Endothelial cell of umbilical vein (primary cell): Measurements from ENCODE around the gene TRIM58. TPM values are rescaled to one million over a fixed set of nuclear protein-coding genes. Genes with fewer than 3 reads are reported as not detected.

Experiments used
- BruUV-seq: library from RNA; stranded (reverse); fragments of 400-500 nt; replicated peaks from 2 replicates; lab custom pipeline; 2021; lab: Mats Ljungman, UMichigan
- CTCF ChIA-PET: fragments of 300-600, 350-600 bp; sonication (Branson Sonifier 250); formaldehyde crosslinking; loops from one replicate; lab custom pipeline; 2021; ENCODE audit warnings: antibody characterized with exemption, inconsistent platforms; lab: Charles Lee
- POLR2A ChIA-PET: fragments of 300-600, 350-600 bp; sonication (Branson Sonifier 250); formaldehyde crosslinking; loops from one replicate; lab custom pipeline; 2021; ENCODE audit warnings: antibody characterized with exemption, inconsistent platforms; lab: Charles Lee
- DNase-seq: peaks from one replicate; pipeline ENCODE4 v3.0.0-alpha.2; 2011; ENCODE audit warnings: low read depth, low spot score
- FAIRE-seq: peaks from 2 replicates; lab custom pipeline; 2011; peaks lifted over from hg19 to GRCh38; lab: Jason Lieb, UNC
- H2AFZ ChIP-seq: 2 replicates; pipeline ENCODE4 v1.6.0; 2012; ENCODE audit warnings: low read depth, low read length, control low read depth, inconsistent platforms
- H3K27ac ChIP-seq: 2 replicates; pipeline ENCODE4 v1.5.1; 2011; ENCODE audit warnings: low read depth, mild to moderate bottlenecking, control low read depth, low read length, moderate library complexity; ENCODE audit not compliant: insufficient read depth
- H3K27me3 ChIP-seq, 2 experiments: 2 replicates each; pipeline versions ENCODE4 v1.6.0 to v1.6.1; 2011; ENCODE audit warnings: low read length in 2 of 2, mixed read lengths in 1 of 2; ENCODE audit not compliant: control insufficient read depth in 2 of 2, insufficient read depth in 2 of 2
- H3K36me3 ChIP-seq, 2 experiments: 2 replicates in 1 of 2; 3 replicates in 1 of 2; pipeline ENCODE4 v1.5.1; 2011; ENCODE audit warnings: low read length in 2 of 2, mild to moderate bottlenecking in 1 of 2, moderate library complexity in 1 of 2; ENCODE audit not compliant: control insufficient read depth in 2 of 2, insufficient read depth in 2 of 2; ENCODE audit errors: extremely low read depth in 1 of 2
- H3K4me1 ChIP-seq: 3 replicates; pipeline ENCODE4 v1.5.1; 2011; ENCODE audit warnings: mild to moderate bottlenecking, low read length; ENCODE audit not compliant: control insufficient read depth, insufficient read depth; ENCODE audit errors: extremely low read depth
- H3K4me2 ChIP-seq: 2 replicates; pipeline ENCODE4 v1.6.1; 2011; ENCODE audit warnings: low read length, control low read depth, mixed read lengths; ENCODE audit not compliant: insufficient read depth
- H3K4me3 ChIP-seq, 3 experiments: fragments of 200-600 bp in 1 of 3; sonication (generic), shearing (Covaris generic) in 1 of 3; replicated peaks in 1 of 3; 2 replicates each; pipeline ENCODE4 v1.5.1; 2011 to 2016; ENCODE audit warnings: control low read depth in 3 of 3, low read length in 3 of 3, mild to moderate bottlenecking in 2 of 3, inconsistent platforms in 1 of 3, low read depth in 1 of 3, moderate library complexity in 1 of 3; ENCODE audit not compliant: insufficient read depth in 1 of 3
- H3K79me2 ChIP-seq: 2 replicates; pipeline ENCODE4 v1.6.0; 2012; ENCODE audit warnings: low read length, inconsistent platforms; ENCODE audit not compliant: control insufficient read depth, insufficient read depth
- H3K9ac ChIP-seq: replicated peaks from 2 replicates; pipeline ENCODE3; 2011; ENCODE audit warnings: low read length, control low read depth; ENCODE audit not compliant: insufficient read depth; ENCODE audit errors: extremely low read depth
- H3K9me1 ChIP-seq: replicated peaks from 3 replicates; pipeline ENCODE4 v1.6.0; 2011; ENCODE audit warnings: mild to moderate bottlenecking, low read length; ENCODE audit not compliant: control insufficient read depth, insufficient read depth; ENCODE audit errors: extremely low read depth
- H3K9me3 ChIP-seq: replicated peaks from 2 replicates; pipeline ENCODE4 v1.5.1; 2012; ENCODE audit warnings: low read length, inconsistent platforms; ENCODE audit not compliant: control insufficient read depth, insufficient read depth
- H4K20me1 ChIP-seq: replicated peaks from 2 replicates; pipeline ENCODE3; 2011; ENCODE audit warnings: mild to moderate bottlenecking, low read length; ENCODE audit not compliant: control insufficient read depth, insufficient read depth; ENCODE audit errors: extremely low read depth
- EZH2 ChIP-seq: IDR thresholded peaks from 2 replicates; pipeline ENCODE4 v1.6.1; 2012; ENCODE audit warnings: borderline replicate concordance, low read depth, mild to moderate bottlenecking, moderate library complexity, low read length, inconsistent platforms; ENCODE audit not compliant: severe bottlenecking
- FOS ChIP-seq: IDR thresholded peaks from 2 replicates; pipeline ENCODE4 v1.6.1; 2011; ENCODE audit warnings: mild to moderate bottlenecking, low read length, moderate library complexity, borderline replicate concordance; ENCODE audit not compliant: insufficient read depth
- GATA2 ChIP-seq: IDR thresholded peaks from 2 replicates; pipeline ENCODE4 v1.7.0; 2011; ENCODE audit warnings: low read depth, mild to moderate bottlenecking, moderate library complexity, mixed read lengths, low read length; ENCODE audit not compliant: insufficient read length, insufficient read depth
- JUN ChIP-seq: IDR thresholded peaks from 2 replicates; pipeline ENCODE4 v1.6.1; 2011; ENCODE audit warnings: borderline replicate concordance, low read depth; ENCODE audit not compliant: insufficient read length, insufficient read depth
- MYC ChIP-seq: IDR thresholded peaks from one replicate; pipeline ENCODE4 v1.6.1; 2011; ENCODE audit warnings: mild to moderate bottlenecking, low read depth, low read length
- POLR2A ChIP-seq: IDR thresholded peaks from 2 replicates; pipeline ENCODE4 v1.6.1; 2012; ENCODE audit warnings: low read depth, mild to moderate bottlenecking, control low read depth, low read length
- POLR2AphosphoS5 ChIP-seq: IDR thresholded peaks from 2 replicates; pipeline ENCODE4 v1.6.1; 2012; ENCODE audit warnings: low read depth, mild to moderate bottlenecking, control low read depth, low read length, moderate library complexity; ENCODE audit not compliant: insufficient read depth
- dilution Hi-C: fragments of 300-500 bp; cut with MboI; formaldehyde crosslinking; loops from one replicate; pipeline ENCODE4 v1.15.0; 2019; ENCODE audit warnings: low sequenced_read_pairs; ENCODE audit not compliant: extremely low pct_ligation_motif_present
- intact Hi-C: fragments of 100-400 bp; cut with micrococcal nuclease; formaldehyde crosslinking; loops from one replicate; pipeline ENCODE4 v1.10.0; 2022
- polyA plus RNA-seq, 4 experiments: library from polyadenylated mRNA; depleted of rRNA in 3 of 4; stranded (reverse) in 3 of 4; unstranded in 1 of 4; fragments of >200 nt; gene quantifications; 2 replicates each; pipeline versions ENCODE4 v1.2.1 to v1.2.3, GENCODE V29; 2011 to 2012; ENCODE audit warnings: missing spikeins in 1 of 4
- total RNA-seq: library from RNA; stranded (reverse); gene quantifications from 2 replicates; pipeline ENCODE4 v1.2.3, GENCODE V29; 2021
- TF ChIP-seq, protein P1 (sequence below), 2 donors: IDR thresholded peaks; 1 replicate in 1 of 2; 2 replicates in 1 of 2; pipeline ENCODE4 v1.5.1; 2011; ENCODE audit warnings: low read length in 2 of 2, mild to moderate bottlenecking in 2 of 2, moderate library complexity in 2 of 2, control low read depth in 1 of 2, inconsistent platforms in 1 of 2, low read depth in 1 of 2; ENCODE audit not compliant: insufficient read depth in 1 of 2; ENCODE audit errors: extremely low read depth in 1 of 2
- TF ChIP-seq, protein P2 (sequence below): IDR thresholded peaks from 2 replicates; pipeline ENCODE4 v1.6.1; 2011; ENCODE audit not compliant: insufficient read depth, insufficient read length

TRIM58 gene
- total and polyA plus RNA-seq, 2 donors (not counting 3 experiments of a cell fraction or from before 2014, with no cell fraction given): not detected

DNA sequence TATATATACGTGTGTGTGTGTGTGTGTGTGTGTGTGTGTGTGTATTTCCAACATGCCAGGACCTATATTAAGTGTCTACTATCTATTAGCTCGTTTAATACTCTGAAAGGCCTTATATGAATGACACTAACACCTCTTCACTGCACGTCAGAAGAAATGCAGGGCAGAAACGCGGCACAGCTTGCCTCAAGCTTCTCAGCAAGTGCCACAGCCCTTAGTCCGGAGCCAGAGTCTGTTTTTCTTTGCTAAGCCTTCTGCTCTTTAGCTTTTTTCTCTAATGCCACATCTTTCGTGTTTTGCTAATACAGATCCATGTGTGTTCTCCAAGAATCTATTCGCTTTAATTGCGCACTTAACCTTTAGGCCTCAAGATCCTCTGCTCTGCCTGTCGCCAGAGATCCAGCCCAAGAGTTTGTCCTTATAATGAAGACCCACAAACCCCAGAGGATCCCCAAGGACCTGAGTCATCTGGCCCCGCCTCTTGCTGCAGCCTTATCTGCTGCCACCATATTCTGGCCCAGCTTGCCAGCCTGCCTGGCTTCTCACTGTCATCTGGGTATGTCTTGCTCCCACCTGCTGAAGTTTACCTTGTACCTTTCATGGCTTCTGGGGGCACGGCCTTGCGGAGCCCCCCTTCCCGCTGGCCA lies 2.0 kb upstream of the TRIM58 start:
- H3K9ac ChIP-seq: no peak overlapping the region
- no peaks in the 10 kb centered on the region for H3K4me1 ChIP-seq
- no peak for FAIRE-seq
- no peak overlapping the region for H3K4me2 ChIP-seq
- intact Hi-C loops: no loop called here
- BruUV-seq: no TSS peak
- no peaks in the 10 kb centered on the region for H3K36me3 ChIP-seq
- ChIA-PET POLR2A (no interaction called here), CTCF (no interaction called here)
- H3K4me3 ChIP-seq: no peak overlapping the region
- H3K79me2 ChIP-seq: no peaks in the 10 kb centered on the region
- TF ChIP-seq, protein P1, sequence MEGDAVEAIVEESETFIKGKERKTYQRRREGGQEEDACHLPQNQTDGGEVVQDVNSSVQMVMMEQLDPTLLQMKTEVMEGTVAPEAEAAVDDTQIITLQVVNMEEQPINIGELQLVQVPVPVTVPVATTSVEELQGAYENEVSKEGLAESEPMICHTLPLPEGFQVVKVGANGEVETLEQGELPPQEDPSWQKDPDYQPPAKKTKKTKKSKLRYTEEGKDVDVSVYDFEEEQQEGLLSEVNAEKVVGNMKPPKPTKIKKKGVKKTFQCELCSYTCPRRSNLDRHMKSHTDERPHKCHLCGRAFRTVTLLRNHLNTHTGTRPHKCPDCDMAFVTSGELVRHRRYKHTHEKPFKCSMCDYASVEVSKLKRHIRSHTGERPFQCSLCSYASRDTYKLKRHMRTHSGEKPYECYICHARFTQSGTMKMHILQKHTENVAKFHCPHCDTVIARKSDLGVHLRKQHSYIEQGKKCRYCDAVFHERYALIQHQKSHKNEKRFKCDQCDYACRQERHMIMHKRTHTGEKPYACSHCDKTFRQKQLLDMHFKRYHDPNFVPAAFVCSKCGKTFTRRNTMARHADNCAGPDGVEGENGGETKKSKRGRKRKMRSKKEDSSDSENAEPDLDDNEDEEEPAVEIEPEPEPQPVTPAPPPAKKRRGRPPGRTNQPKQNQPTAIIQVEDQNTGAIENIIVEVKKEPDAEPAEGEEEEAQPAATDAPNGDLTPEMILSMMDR (IDR thresholded peaks at IDR 0.05; ENCODE audit: extremely low read depth in 1 of 2, insufficient read depth in 1 of 2, low read depth in 1 of 2, low read length in 2 of 2): no peak
- TF ChIP-seq MYC: no peak
- TF ChIP-seq GATA2: no peak
- TF ChIP-seq, protein P2, sequence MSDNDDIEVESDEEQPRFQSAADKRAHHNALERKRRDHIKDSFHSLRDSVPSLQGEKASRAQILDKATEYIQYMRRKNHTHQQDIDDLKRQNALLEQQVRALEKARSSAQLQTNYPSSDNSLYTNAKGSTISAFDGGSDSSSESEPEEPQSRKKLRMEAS: no peak
- TF ChIP-seq EZH2: no peak
- no peak for TF ChIP-seq POLR2A
- no peak for TF ChIP-seq JUN
- TF ChIP-seq FOS: no peak
- no peak for TF ChIP-seq POLR2AphosphoS5
- no peaks in the 10 kb centered on the region for H3K27me3 ChIP-seq
- DNase-seq: no peak
- no peaks in the 10 kb centered on the region for H4K20me1 ChIP-seq
- dilution Hi-C loops: no loop called here
- H3K27ac ChIP-seq: no peak overlapping the region
- no peaks in the 10 kb centered on the region for H3K9me1 ChIP-seq
- no peak overlapping the region for H2AFZ ChIP-seq
- H3K9me3 ChIP-seq: no peaks in the 10 kb centered on the region
